PC-3 (cell line): ENCODE data around the gene ROMO1. TPM values are rescaled to one million over a fixed set of nuclear protein-coding genes. Genes with fewer than 3 reads are reported as not detected.

Source experiments
- ATAC-seq: fragments of 200-7000 bp; cut with Tn5 transposase; 2 replicates; pipeline ENCODE4 v1.9.1; 2020; ENCODE audit warnings: mild to moderate bottlenecking, moderate library complexity
- BruUV-seq: library from RNA; stranded (reverse); fragments of 400-500 nt; replicated peaks from 2 replicates; lab custom pipeline; 2021; lab: Mats Ljungman, UMichigan
- CTCF ChIA-PET: fragments of 300-600 bp; sonication (Branson Sonifier 250); formaldehyde crosslinking; loops from one replicate; lab custom pipeline; 2022; ENCODE audit warnings: antibody characterized with exemption; lab: Charles Lee
- POLR2A ChIA-PET: fragments of 300-600 bp; sonication (Branson Sonifier 250); formaldehyde crosslinking; loops from one replicate; lab custom pipeline; 2022; ENCODE audit warnings: antibody characterized with exemption; ENCODE audit not compliant: unreplicated experiment; lab: Charles Lee
- DNase-seq: peaks from one replicate; pipeline ENCODE4 v3.0.0-alpha.2; 2015
- H2AFZ ChIP-seq: fragments of 300-600 bp; sonication (generic); 2 replicates; pipeline ENCODE4 v1.6.0; 2016; ENCODE audit warnings: antibody characterized with exemption, low read length
- H3F3A ChIP-seq: fragments of 300-600 bp; sonication (generic); one replicate; pipeline ENCODE4 v1.6.0; 2017; ENCODE audit warnings: antibody characterized with exemption, low read length, control low read depth, mild to moderate bottlenecking; ENCODE audit not compliant: unreplicated experiment
- H3K27ac ChIP-seq: fragments of 300-600 bp; sonication (generic); 2 replicates; pipeline ENCODE4 v1.5.1; 2016; ENCODE audit warnings: mild to moderate bottlenecking, low read length
- H3K27me3 ChIP-seq: fragments of 300-600 bp; sonication (generic); 2 replicates; pipeline ENCODE4 v1.6.1; 2016; ENCODE audit warnings: low read length, mixed read lengths
- H3K36me3 ChIP-seq: fragments of 300-600 bp; sonication (generic); 2 replicates; pipeline ENCODE4 v1.6.1; 2016; ENCODE audit warnings: low read depth, mixed run types, low read length, mixed read lengths
- H3K4me1 ChIP-seq: fragments of 300-600 bp; sonication (generic); 2 replicates; pipeline ENCODE4 v1.5.1; 2016; ENCODE audit warnings: low read length; ENCODE audit not compliant: insufficient read depth
- H3K4me2 ChIP-seq: fragments of 300-600 bp; sonication (generic); 2 replicates; pipeline ENCODE4 v1.6.0; 2016; ENCODE audit warnings: low read length
- H3K4me3 ChIP-seq: fragments of 300-600 bp; sonication (generic); 2 replicates; pipeline ENCODE4 v1.5.1; 2016; ENCODE audit warnings: mild to moderate bottlenecking, low read length, mixed read lengths
- H3K79me2 ChIP-seq: fragments of 300-600 bp; sonication (generic); 2 replicates; pipeline ENCODE4 v1.6.1; 2017; ENCODE audit warnings: low read length, mixed read lengths
- H3K9ac ChIP-seq: fragments of 300-600 bp; sonication (generic); 2 replicates; pipeline ENCODE4 v1.6.0; 2016; ENCODE audit warnings: mild to moderate bottlenecking, low read length
- H3K9me2 ChIP-seq: fragments of 300-600 bp; sonication (generic); replicated peaks from 2 replicates; pipeline ENCODE4 v1.6.1; 2016; ENCODE audit warnings: mixed run types, low read length, mixed read lengths
- H3K9me3 ChIP-seq: fragments of 300-600 bp; sonication (generic); 2 replicates; pipeline ENCODE4 v1.6.1; 2016; ENCODE audit warnings: low read length, mixed read lengths
- H4K20me1 ChIP-seq: fragments of 300-600 bp; sonication (generic); 2 replicates; pipeline ENCODE4 v1.6.1; 2016; ENCODE audit warnings: low read length, mixed read lengths
- EZH2 ChIP-seq: fragments of 300-600 bp; sonication (generic); IDR thresholded peaks from one replicate; pipeline ENCODE4 v1.6.1; 2017; ENCODE audit warnings: antibody characterized with exemption, mild to moderate bottlenecking, low read length; ENCODE audit not compliant: unreplicated experiment
- EZH2phosphoT487 ChIP-seq: fragments of 300-600 bp; sonication (generic); IDR thresholded peaks from 2 replicates; pipeline ENCODE4 v1.6.1; 2018; ENCODE audit warnings: mild to moderate bottlenecking, antibody characterized with exemption, low read length, borderline replicate concordance
- intact Hi-C: fragments of 100-400 bp; cut with micrococcal nuclease; formaldehyde crosslinking; loops from 2 replicates; pipeline ENCODE4 v1.9.0; 2023
- total RNA-seq: library from RNA; depleted of rRNA; stranded (reverse); fragments of >200 nt; gene quantifications from 2 replicates; pipeline ENCODE4 v1.2.3, GENCODE V29; 2014
- TF ChIP-seq, protein P1 (sequence below): fragments of 300-600 bp; sonication (generic); conservative IDR thresholded peaks from 2 replicates; pipeline ENCODE4 v1.5.1; 2017; ENCODE audit warnings: antibody characterized with exemption, low read depth, mild to moderate bottlenecking, low read length

The ROMO1 gene
- total RNA-seq, 1 experiment from 2014 or later: 530 TPM

DNA sequence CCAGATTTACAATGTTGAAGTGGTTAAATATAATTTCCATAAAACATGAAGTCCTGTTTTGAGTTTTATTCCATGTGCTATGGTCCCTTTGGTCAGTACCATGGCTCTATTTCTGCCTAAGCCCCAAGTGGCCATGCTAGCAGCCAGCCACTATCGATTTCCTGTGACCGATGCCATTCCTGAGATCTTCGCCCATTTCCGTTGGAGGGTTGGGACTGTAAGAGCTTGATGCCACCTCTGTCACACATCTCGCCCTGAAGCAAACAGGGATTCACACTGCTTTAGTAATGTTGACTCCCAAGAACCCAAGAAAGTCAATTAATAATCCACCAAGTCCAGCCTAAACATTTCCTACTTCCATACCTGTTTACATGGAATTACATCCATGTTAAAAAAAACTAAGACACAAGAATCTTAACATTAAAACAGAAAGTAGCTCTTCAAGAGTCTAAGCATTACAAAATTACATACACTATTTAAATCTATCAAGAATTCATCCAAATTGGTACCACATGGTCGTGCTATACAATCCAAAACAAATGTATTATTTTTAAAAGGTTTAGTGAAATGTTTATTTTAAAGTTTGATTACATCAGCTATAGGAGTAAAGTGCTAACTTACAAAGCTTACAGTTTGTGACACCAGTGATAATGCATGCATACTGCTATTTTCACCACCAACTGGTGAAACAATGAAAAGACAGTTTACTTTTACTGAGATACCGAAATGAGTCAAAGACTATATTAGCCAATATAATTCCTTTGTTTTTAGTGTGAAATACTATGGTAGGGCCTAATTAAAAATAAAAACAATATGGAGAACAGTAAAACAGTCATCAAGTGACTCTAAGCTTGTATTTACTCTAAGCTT is 40.3 kb downstream of the ROMO1 start:
- H2AFZ ChIP-seq: no peak overlapping the region
- no peak overlapping the region for H3K27ac ChIP-seq
- no peaks in the 10 kb centered on the region for H3K9me2 ChIP-seq
- no TSS peak for BruUV-seq
- ChIA-PET POLR2A (interaction anchor here (0.5 kb wide), 1 partner anchor 10 kb away, joined by 4 read pairs; no protein-coding TSS in a partner anchor), CTCF (interaction anchor here (0.5 to 0.7 kb wide), 3 partner anchors 91 to 228 kb away, joined by 3 to 8 read pairs (median 4); no protein-coding TSS in a partner anchor)
- peaks cover 44% of the 10 kb centered on the region for H3K4me1 ChIP-seq
- H3K9ac ChIP-seq: peak overlapping the region; percentile 100; the same call in 1 of the 2 replicates
- H3K79me2 ChIP-seq: peaks cover 86% of the 10 kb centered on the region
- H3K36me3 ChIP-seq: peaks cover 56% of the 10 kb centered on the region
- ATAC-seq (no peak), DNase-seq (peak; percentile 46)
- peaks cover 57% of the 10 kb centered on the region for H4K20me1 ChIP-seq
- intact Hi-C loops: no loop called here
- H3K4me2 ChIP-seq: peak overlapping the region; percentile 93
- no peaks in the 10 kb centered on the region for H3K9me3 ChIP-seq
- TF ChIP-seq, protein P1, sequence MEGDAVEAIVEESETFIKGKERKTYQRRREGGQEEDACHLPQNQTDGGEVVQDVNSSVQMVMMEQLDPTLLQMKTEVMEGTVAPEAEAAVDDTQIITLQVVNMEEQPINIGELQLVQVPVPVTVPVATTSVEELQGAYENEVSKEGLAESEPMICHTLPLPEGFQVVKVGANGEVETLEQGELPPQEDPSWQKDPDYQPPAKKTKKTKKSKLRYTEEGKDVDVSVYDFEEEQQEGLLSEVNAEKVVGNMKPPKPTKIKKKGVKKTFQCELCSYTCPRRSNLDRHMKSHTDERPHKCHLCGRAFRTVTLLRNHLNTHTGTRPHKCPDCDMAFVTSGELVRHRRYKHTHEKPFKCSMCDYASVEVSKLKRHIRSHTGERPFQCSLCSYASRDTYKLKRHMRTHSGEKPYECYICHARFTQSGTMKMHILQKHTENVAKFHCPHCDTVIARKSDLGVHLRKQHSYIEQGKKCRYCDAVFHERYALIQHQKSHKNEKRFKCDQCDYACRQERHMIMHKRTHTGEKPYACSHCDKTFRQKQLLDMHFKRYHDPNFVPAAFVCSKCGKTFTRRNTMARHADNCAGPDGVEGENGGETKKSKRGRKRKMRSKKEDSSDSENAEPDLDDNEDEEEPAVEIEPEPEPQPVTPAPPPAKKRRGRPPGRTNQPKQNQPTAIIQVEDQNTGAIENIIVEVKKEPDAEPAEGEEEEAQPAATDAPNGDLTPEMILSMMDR: peak; percentile 40; the same call in 1 of the 2 replicates
- no peak for TF ChIP-seq EZH2phosphoT487
- TF ChIP-seq EZH2: no peak
- no peaks in the 10 kb centered on the region for H3F3A ChIP-seq
- no peaks in the 10 kb centered on the region for H3K27me3 ChIP-seq
- H3K4me3 ChIP-seq: peak overlapping the region; percentile 86

DNA sequence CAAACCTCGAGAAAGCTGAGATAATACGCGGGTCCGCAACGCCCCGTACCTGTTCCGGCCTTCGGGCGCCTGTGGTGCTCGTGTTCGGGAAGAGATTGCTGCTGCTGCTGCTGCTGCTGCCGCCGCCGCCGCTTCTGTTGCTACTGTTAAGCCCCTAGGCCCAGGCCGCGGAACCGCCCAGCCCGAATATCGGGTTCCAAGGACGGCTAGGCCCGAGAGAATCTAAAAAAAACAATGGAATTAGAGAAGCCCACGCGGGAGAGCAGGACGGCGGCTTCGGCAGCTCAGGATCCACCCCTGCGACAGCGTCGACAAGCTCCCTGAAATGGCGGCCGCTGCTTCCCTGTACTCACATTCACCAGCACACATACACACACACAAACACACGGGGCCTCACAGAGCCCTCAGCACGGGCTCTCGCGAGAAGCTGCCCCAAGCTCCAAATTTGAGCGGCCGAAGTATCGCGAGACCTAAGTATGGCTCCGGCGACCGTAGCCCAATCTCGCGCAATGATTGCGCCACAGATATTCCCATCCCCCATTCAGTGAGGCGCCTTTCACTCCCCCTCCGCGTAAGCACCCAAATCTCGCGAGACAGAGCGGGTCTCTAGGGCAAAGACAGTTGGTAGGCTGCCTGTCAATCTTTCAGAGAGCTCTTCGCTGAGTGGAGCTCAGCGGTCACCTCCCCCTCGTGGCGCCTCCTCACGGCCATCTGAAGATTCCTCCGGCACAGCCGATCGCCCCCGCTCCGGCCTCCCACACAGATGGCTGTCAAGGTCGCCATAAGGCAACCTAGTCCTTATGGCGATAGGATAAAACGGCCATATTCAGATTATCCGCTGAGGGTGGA is 42.9 kb downstream of the ROMO1 start, which contains the start of gene RBM39:
Gene RBM39, minus strand, starts transcription at position 369 of the 849 bp plus-strand sequence. CDS start 1,386 bp downstream, outside the sequence.
- DNase-seq (peak; percentile 100), ATAC-seq (peak; percentile 93)
- Histone ChIP-seq H3K9ac (peak within 1 kb of the TSS; percentile 100), H3K27me3 (no peaks in the 10 kb centered on the region), H4K20me1 (peaks cover 36% of the 10 kb centered on the region), H3K4me1 (peaks cover 32% of the 10 kb centered on the region), H3F3A (no peaks in the 10 kb centered on the region), H3K4me3 (peak within 1 kb of the TSS; percentile 86), H2AFZ (peak within 1 kb of the TSS; percentile 62), H3K27ac (peak within 1 kb of the TSS; percentile 86), H3K4me2 (peak within 1 kb of the TSS; percentile 95), H3K79me2 (peaks cover 60% of the 10 kb centered on the region), H3K9me2 (no peaks in the 10 kb centered on the region), H3K36me3 (peaks cover 35% of the 10 kb centered on the region), H3K9me3 (no peaks in the 10 kb centered on the region)
- no peak for TF ChIP-seq EZH2
- TF ChIP-seq, protein P1: peak; percentile 38
- ChIA-PET POLR2A (interaction anchor here (0.5 to 2.2 kb wide), 28 partner anchors 11 to 1630 kb away, joined by 3 to 61 read pairs (median 4); partner anchors contain the start of genes EIF2S2, PHF20, ROMO1 and SCAND1), CTCF (interaction anchor here (0.5 to 1.3 kb wide), 6 partner anchors 12 to 1379 kb away, joined by 3 to 10 read pairs (median 4); partner anchors contain the start of gene SCAND1)
- intact Hi-C loops: loop anchor here (1.0 to 2.0 kb wide), 2 partner anchors 27 to 142 kb away; no protein-coding TSS in a partner anchor
- BruUV-seq: no TSS peak
